Uterus (tissue), 4 donors: ENCODE measurements around the gene PVALB. TPM values are rescaled to one million over a fixed set of nuclear protein-coding genes. Genes with fewer than 3 reads are reported as not detected.

Experiments used
- DNase-seq, 2 donors: peaks; one replicate each; pipeline ENCODE4 v3.0.0-alpha.2; 2019 to 2020
- H3K27ac ChIP-seq, 2 donors: fragments of 200-600 bp; sonication (generic); 1 replicate in 1 of 2; 2 replicates in 1 of 2; pipeline ENCODE4 v1.5.1; 2016 to 2018
- H3K27me3 ChIP-seq, 2 donors: fragments of 200-600 bp; sonication (generic); one replicate each; pipeline ENCODE4 v1.5.1; 2018 to 2019; ENCODE audit warnings: control low read depth in 1 of 2
- H3K36me3 ChIP-seq, 2 donors: fragments of 200-600 bp; sonication (generic); one replicate each; pipeline ENCODE4 v1.5.1; 2019; ENCODE audit warnings: control low read depth in 1 of 2
- H3K4me1 ChIP-seq, 2 donors: fragments of 200-600 bp; sonication (generic); one replicate each; pipeline ENCODE4 v1.5.1; 2018 to 2019; ENCODE audit warnings: control low read depth in 1 of 2
- H3K4me3 ChIP-seq, 2 donors: fragments of 200-600 bp; sonication (generic); 1 replicate in 1 of 2; 2 replicates in 1 of 2; pipeline ENCODE4 v1.5.1; 2018 to 2019; ENCODE audit warnings: mild to moderate bottlenecking in 1 of 2
- H3K9me3 ChIP-seq, 2 donors: fragments of 200-600 bp; sonication (generic); one replicate each; pipeline ENCODE4 v1.5.1; 2019; ENCODE audit warnings: control low read depth in 1 of 2
- POLR2A ChIP-seq, 2 donors: fragments of 450-650 bp; IDR thresholded peaks; one replicate each; pipeline ENCODE4 v1.6.1; 2016; ENCODE audit warnings: antibody characterized with exemption in 2 of 2, mild to moderate bottlenecking in 1 of 2, moderate library complexity in 1 of 2
- intact Hi-C: fragments of 100-400 bp; cut with DNase I; formaldehyde crosslinking; loops from one replicate; pipeline ENCODE4 v1.15.1; 2023; ENCODE audit warnings: low total_unique reads
- total RNA-seq, 4 donors: library from RNA; depleted of rRNA in 3 of 4; stranded (reverse); fragments of >200 nt in 3 of 4; gene quantifications; one replicate each; pipeline versions ENCODE4 v1.1.0 to v1.2.4, GENCODE V29; 2014 to 2023
- TF ChIP-seq, protein P1 (sequence below), 4 experiments: fragments of 200-600 bp in 2 of 4; fragments of 450-650 bp in 2 of 4; sonication (generic) in 2 of 4; IDR thresholded peaks; one replicate each; pipeline ENCODE4 v1.5.1; 2016 to 2019; ENCODE audit warnings: antibody characterized with exemption in 4 of 4, mild to moderate bottlenecking in 2 of 4, moderate library complexity in 1 of 4
- donor health status: DM: yes; HTN: yes; CAD: no.

The PVALB gene
- total RNA-seq, 4 donors from 2014 or later: 2.3 TPM; not detected in 3

DNA sequence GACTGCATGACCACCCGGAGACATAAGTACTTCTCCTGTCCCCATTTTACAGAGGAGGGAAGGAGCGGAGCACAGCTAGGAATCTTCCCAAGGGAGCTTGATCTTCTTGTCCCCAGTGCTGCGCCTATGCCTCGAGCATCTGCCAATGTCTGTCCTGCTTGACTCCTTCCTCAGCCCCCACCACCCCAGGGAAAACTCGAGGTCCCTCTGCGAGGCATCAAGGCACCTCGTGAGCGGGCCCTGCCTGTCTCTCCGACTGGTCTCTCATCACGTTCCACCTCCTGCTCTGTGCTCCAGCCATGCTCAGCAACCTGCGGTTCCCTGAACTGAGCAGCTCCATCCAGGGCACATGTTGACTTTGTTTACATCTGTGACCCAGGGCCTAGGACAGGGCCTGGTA, 46.4 kb upstream of the PVALB start:
- TF ChIP-seq POLR2A (IDR thresholded peaks at IDR 0.05): no peak
- TF ChIP-seq, protein P1, sequence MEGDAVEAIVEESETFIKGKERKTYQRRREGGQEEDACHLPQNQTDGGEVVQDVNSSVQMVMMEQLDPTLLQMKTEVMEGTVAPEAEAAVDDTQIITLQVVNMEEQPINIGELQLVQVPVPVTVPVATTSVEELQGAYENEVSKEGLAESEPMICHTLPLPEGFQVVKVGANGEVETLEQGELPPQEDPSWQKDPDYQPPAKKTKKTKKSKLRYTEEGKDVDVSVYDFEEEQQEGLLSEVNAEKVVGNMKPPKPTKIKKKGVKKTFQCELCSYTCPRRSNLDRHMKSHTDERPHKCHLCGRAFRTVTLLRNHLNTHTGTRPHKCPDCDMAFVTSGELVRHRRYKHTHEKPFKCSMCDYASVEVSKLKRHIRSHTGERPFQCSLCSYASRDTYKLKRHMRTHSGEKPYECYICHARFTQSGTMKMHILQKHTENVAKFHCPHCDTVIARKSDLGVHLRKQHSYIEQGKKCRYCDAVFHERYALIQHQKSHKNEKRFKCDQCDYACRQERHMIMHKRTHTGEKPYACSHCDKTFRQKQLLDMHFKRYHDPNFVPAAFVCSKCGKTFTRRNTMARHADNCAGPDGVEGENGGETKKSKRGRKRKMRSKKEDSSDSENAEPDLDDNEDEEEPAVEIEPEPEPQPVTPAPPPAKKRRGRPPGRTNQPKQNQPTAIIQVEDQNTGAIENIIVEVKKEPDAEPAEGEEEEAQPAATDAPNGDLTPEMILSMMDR (IDR thresholded peaks at IDR 0.05): no peak
- Histone ChIP-seq H3K36me3 (no peaks in the 10 kb centered on the region), H3K4me3 (no peak overlapping the region), H3K27me3 (no peaks in the 10 kb centered on the region), H3K4me1 (no peaks in the 10 kb centered on the region), H3K27ac (no peak overlapping the region), H3K9me3 (no peaks in the 10 kb centered on the region)
- no peak for DNase-seq
- intact Hi-C loops: loop anchor here (10.0 kb wide), 1 partner anchor 122 kb away; no protein-coding TSS in a partner anchor

DNA sequence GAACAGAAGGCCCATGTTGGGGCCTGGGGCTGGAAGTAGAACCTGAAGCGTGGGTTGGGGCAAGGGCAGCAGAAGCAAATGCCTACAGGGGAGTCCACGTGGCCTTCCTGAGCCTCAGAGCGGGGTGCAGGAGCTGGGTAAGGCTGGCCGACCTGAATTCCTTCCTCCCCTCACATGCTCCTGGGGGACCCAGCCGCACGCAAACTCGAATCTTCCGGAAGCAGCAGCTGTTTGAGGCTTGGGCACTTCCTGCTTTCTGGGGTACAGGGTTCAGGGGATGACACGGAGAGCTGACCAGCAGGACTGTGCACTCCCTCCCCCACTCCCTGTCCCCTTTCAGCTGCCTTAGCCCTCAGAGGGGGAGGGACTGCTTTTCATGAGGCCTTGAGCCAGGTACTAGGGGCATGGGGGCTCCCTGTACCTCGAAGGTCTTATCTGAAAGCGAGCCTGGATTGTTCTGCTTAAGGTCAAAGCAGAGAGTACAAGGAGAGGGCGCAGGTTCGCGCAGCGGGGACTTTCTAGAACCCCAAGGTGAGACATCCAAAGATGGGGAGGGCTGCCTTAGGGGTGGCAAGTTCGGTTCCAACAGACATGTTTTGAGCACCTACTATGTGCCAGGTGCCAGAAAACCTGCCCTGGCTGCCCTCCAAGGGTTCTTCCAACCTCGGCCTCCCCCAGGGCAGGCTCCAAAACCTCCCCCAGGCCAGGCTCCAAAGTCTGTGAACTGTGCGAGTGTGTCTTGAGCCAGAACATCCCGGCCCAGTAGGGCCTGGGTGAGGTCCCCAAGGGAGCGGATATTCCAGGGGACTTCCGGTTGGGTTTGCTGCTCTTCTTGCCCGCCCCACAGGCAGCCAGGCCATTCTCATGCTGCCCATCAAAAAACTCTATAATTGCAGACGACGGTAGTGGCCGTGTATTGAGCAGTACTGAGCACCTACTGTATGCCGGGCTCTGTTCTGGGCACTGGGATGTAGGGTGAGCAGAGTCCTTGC, 45.7 kb upstream of the PVALB start:
- DNase-seq: no peak
- Histone ChIP-seq H3K9me3 (no peaks in the 10 kb centered on the region), H3K27ac (no peak overlapping the region), H3K36me3 (no peaks in the 10 kb centered on the region), H3K4me3 (no peak overlapping the region), H3K4me1 (no peaks in the 10 kb centered on the region), H3K27me3 (no peaks in the 10 kb centered on the region)
- TF ChIP-seq, protein P1 (IDR thresholded peaks at IDR 0.05): no peak
- TF ChIP-seq POLR2A (IDR thresholded peaks at IDR 0.05): no peak
- intact Hi-C loops: loop anchor here (10.0 kb wide), 1 partner anchor 122 kb away; no protein-coding TSS in a partner anchor

DNA sequence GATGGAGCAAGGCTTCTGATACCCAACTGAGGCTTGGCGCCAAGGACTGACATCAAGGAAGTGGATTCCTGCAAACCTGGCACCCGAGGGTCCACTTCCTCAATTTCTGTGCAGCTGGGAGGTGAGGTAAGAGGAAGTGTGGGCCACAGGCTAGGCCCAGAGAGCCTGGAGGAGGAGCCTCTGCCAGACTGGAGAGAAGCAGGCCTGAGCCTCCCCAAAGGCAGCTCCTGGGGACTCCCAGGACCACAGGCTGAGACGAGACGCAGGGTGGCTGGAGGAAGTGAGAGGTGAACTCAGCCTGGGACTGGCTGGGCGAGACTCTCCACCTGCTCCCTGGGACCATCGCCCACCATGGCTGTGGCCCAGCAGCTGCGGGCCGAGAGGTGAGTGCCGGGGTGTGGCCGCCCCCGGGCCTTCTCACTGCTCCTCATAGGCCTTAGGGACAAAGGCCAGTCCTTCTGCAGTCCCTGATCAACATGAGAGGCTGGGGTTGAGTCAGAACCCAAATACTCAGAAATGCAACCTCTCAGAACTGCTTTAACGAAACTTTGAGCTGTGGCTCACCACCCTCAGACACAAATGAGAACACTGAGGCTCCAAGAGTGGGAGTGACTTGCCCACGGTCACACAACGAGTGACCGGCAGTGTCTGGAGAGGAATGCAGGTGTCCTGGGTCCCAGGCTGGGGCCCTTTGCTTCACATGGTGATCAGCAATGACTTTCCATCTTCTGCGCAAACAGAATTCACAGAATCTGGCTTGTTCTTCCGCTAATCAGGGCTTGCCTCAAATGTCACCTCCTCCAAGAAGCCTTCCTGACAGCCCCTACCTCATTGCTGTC, 44.2 kb upstream of the PVALB start, which contains the start of gene NCF4:
TSS of gene NCF4 (plus strand) at position 186 of the 839 bp plus-strand sequence. CDS start at position 352, 166 bp downstream.
- TF ChIP-seq, protein P1 (IDR thresholded peaks at IDR 0.05): no peak
- no peak for TF ChIP-seq POLR2A (IDR thresholded peaks at IDR 0.05)
- no peaks in the 10 kb centered on the region for H3K36me3 ChIP-seq
- no peak within 1 kb of the TSS for H3K27ac ChIP-seq
- no peak within 1 kb of the TSS for H3K4me3 ChIP-seq
- no peaks in the 10 kb centered on the region for H3K9me3 ChIP-seq
- H3K27me3 ChIP-seq: no peaks in the 10 kb centered on the region
- peaks cover 0 to under 1% of the 10 kb centered on the region in 2 donors for H3K4me1 ChIP-seq
- intact Hi-C loops: loop anchor here (10.0 kb wide), 1 partner anchor 124 kb away; no protein-coding TSS in a partner anchor
- DNase-seq: no peak

DNA sequence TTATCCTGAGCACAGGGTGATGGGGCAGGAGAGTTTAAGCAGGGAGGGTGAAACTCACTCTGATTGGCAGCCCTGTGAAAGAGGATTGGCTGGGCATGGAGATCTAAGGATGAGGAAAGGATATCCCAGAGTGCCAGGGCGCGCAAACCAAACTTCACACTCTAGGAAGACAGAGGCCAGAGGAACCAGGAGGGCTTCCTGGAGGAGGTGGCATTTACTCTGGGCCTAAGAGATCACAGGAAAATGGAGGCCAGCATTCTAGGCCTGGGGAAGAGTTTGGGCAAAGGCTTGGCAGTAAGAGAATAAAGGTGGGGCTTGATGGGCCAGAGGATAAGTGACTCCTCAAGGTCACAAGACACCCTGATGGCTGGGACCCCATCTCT, 43.6 kb upstream of the PVALB start:
- Histone ChIP-seq H3K4me1 (peaks cover 0 to 4% of the 10 kb centered on the region in 2 donors), H3K9me3 (no peaks in the 10 kb centered on the region), H3K36me3 (no peaks in the 10 kb centered on the region), H3K27ac (no peak overlapping the region), H3K4me3 (no peak overlapping the region), H3K27me3 (no peaks in the 10 kb centered on the region)
- DNase-seq: no peak
- no peak for TF ChIP-seq POLR2A (IDR thresholded peaks at IDR 0.05)
- TF ChIP-seq, protein P1 (IDR thresholded peaks at IDR 0.05): no peak
- intact Hi-C loops: loop anchor here (10.0 kb wide), 1 partner anchor 124 kb away; no protein-coding TSS in a partner anchor
